ENCODE results near the gene CLIC6.
"Not testable (repeated sequence)": the region's sequence is repeated elsewhere in the genome, so short reads cannot be mapped to it uniquely, and the experiment has no call there.

CLIC6 gene

DNA sequence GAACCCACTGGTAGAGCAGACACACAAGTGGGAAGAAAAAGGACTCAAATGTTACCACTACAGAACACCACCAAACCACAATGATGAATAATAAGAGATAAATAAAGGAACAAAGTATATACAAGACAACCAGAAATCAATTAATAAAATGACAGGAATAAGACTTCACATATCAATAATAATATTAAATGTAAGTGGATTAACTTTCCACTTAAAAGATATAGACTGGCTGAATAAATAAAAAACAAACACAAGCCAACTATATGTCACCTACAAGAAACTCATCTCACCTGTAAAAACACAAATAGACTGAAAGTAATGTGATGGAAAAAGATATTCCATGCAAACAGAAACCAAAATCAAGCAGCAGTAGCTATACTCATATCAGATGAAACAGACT lies 6.9 kb upstream of the CLIC6 start:
- no peak for DNase-seq

DNA sequence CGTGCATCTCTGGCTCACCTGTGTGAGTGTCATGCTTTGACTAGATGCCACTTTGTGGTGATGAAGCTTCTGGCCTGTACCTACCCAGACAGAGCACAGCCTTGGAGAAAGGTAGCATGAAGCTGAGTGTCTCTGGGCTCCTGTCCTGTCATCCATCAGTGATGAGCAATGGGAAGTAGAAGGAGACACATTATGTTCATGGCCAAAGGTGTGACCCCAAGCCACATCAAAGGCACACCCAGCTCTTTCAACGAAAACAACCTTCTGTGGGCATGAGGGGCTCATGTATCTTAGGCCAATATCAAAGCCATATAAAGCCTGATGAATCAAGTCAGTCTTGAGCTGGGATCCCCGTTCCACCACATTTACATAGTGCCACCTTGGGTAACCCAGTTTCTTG lies 1.0 kb upstream of the CLIC6 start:
- DNase-seq, result peak in 1 of 2 experiments; percentile 19

DNA sequence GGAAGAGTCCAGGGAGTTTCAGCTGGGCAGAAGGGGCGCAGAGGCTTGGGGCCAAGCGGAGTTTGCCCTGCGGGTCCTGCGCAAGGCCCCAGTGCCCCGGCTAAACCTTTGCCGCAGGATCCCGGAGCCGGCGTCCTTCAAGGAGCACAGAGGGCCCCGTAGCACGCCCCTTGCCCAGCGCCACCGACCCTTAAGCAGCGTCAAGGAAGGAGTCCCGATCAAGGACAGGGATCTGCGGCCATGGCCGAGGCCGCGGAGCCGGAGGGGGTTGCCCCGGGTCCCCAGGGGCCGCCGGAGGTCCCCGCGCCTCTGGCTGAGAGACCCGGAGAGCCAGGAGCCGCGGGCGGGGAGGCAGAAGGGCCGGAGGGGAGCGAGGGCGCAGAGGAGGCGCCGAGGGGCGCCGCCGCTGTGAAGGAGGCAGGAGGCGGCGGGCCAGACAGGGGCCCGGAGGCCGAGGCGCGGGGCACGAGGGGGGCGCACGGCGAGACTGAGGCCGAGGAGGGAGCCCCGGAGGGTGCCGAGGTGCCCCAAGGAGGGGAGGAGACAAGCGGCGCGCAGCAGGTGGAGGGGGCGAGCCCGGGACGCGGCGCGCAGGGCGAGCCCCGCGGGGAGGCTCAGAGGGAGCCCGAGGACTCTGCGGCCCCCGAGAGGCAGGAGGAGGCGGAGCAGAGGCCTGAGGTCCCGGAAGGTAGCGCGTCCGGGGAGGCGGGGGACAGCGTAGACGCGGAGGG lies 520 bp downstream of the CLIC6 start:
- DNase-seq, result peak; percentile 33 to 49

GRCh38 chr21:34669880-34670219 lies 1.1 kb downstream of the CLIC6 start:
- DNase-seq, result not testable (repeated sequence)

DNA sequence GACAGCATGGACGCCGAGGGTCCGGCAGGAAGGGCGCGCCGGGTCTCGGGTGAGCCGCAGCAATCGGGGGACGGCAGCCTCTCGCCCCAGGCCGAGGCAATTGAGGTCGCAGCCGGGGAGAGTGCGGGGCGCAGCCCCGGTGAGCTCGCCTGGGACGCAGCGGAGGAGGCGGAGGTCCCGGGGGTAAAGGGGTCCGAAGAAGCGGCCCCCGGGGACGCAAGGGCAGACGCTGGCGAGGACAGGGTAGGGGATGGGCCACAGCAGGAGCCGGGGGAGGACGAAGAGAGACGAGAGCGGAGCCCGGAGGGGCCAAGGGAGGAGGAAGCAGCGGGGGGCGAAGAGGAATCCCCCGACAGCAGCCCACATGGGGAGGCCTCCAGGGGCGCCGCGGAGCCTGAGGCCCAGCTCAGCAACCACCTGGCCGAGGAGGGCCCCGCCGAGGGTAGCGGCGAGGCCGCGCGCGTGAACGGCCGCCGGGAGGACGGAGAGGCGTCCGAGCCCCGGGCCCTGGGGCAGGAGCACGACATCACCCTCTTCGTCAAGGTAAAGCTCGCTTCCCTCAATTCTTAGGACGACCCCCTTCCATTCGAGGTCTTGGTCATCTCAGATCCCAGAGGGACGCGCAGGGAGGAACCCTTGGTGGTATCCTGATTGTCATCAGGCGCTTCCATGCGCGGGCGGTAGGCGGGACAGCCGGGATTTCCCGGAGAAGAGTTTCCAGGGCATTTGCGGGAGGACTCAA lies 1.6 kb downstream of the CLIC6 start:
- DNase-seq, result peak; percentile 23 to 31

- no peak for DNase-seq
These were observed 2.2 kb downstream of the CLIC6 start for GRCh38 chr21:34670962-34671348.

GRCh38 chr21:34671462-34671861 lies 2.7 kb downstream of the CLIC6 start:
- no peak for DNase-seq

DNA sequence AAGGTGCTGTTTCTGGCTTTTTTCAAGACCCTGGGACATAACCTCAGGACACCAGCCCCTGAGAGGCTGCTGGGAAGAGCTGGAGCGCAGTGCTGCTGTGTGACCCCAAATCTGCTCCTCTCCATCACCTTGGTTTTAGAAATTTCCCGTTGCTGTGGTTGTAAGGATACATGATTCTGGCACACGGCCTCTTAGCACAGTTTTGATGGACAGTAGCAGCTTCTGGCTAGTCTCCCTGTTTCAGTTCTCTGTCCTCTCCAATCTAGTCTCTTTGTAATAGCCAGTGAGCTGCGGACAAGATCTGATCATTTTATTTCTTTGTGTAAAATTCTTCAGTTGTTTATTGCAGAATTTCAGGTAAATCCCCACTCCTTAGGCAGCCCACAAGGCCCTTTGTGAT lies 3.1 kb downstream of the CLIC6 start:
- no peak for DNase-seq

DNA sequence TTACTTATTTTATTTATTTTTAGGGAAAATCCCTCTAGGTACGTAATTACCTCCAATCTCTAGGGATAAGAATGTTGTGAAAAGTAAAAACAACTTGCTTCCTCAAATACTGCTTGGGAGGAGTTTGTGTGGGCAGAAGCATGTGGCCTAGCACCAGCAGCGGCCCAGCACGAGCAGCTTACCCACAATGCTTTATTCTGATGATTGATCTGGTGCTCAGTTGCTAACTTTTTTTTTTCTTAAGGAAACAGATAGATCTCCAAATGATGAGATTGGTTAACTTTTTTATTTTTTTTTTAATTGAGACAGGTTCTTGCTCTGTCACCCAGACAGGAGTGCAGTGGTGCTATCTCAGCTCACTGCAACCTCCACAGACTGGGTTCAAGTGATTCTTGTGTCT lies 4.2 kb downstream of the CLIC6 start:
- DNase-seq, result no peak

DNA sequence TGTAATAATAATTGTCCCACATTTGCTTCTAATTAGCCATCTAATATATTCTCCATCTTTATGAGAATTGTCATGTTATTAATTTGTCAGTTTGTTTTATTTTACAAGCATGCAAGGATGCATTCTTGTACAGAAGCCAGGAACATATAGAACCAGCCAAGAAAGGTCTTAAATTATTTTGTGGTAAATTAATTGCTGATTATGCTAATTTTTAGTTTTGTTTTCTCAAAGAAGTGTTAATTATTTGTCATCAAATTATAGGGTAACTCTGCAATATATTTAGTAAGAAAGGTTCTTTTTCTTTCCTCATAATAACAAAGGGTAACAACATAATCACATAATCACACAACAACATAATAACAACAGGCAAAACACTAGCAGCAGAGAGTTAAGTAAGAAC lies 5.7 kb downstream of the CLIC6 start:
- DNase-seq, result no peak

- no peak for DNase-seq
These were observed 7.1 kb downstream of the CLIC6 start for GRCh38 chr21:34675871-34676270.

- DNase-seq, result no peak
These were observed 10.3 kb downstream of the CLIC6 start for GRCh38 chr21:34679051-34679450.

DNA sequence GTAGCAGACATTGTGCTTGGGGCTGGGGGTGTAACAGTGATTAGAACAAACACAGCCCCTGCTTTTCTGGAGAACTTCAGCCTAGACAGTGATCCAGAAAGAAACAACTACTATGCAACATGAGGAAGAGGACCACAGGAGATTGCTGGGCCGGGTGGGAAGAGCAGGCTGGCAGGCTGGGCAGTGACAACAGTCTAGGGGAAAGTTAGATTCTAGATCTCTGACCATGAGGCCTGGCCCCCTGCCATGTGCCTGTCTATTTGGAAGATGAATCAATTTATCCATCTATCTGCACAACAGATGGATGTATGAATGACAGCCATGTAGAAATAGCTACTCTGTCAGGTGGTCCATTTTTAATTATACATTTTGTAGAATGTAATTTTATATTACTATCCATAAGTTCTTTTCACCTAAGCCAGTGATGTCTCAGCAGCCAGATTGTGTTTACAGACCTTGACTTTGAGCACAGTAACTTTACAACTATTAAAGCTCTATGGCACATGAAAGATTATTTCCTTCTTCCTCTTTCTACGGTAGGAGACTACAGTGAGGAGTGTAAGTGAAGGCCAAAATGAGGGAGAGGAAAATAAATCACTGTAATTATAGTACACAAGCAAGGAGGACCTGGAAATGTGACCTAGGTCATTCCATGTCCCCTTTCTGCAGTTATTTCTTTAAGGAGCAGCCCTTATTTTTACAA lies 15.5 kb downstream of the CLIC6 start:
- no peak for DNase-seq

GRCh38 chr21:34687065-34687464 lies 18.3 kb downstream of the CLIC6 start:
- DNase-seq, result no peak

DNA sequence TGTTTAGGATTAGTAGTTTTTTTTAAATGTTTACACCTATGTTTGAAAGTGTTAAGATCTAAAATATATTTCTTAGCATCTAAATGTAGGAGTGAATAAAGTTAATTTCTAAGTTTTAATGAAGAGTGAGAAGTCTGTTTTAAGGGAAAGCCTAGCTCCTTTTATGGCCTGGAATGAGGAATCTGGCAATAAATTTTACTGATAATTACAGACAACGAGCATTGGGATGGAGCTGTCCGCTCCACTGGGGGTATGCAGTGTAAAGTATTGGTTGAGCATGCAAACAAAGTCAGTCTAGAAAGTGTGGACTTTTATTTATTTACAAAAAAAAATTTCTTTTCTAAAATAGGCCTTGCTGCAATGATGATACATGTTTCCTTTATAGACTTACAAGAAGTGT lies 19.0 kb downstream of the CLIC6 start:
- DNase-seq, result no peak

DNA sequence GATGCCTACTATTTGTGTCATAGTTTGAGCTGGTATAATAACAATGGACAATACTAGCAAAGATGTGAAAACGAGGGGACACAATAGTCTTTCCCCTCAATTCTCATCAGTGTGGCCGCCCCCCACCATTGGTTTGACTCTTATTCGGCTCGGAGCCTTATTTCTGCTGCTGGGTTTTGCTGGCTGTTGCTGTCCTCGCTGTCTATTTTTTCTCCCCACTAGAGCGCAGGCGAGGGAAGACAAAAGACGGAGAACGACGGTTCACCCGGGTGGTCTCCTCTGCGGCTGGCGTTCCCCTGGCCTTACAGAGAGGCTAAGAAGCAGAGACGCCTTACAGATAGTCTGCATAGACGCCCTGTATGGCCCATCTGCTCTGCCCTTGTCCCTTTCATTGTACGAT lies 19.4 kb downstream of the CLIC6 start:
- no peak for DNase-seq

- no peak for DNase-seq
These were observed 19.9 kb downstream of the CLIC6 start for GRCh38 chr21:34688715-34689114.

- DNase-seq, result no peak
These were observed 21.4 kb downstream of the CLIC6 start for GRCh38 chr21:34690041-34690792.

- no peak for DNase-seq
These were observed 22.0 kb downstream of the CLIC6 start for GRCh38 chr21:34690793-34691175.

DNA sequence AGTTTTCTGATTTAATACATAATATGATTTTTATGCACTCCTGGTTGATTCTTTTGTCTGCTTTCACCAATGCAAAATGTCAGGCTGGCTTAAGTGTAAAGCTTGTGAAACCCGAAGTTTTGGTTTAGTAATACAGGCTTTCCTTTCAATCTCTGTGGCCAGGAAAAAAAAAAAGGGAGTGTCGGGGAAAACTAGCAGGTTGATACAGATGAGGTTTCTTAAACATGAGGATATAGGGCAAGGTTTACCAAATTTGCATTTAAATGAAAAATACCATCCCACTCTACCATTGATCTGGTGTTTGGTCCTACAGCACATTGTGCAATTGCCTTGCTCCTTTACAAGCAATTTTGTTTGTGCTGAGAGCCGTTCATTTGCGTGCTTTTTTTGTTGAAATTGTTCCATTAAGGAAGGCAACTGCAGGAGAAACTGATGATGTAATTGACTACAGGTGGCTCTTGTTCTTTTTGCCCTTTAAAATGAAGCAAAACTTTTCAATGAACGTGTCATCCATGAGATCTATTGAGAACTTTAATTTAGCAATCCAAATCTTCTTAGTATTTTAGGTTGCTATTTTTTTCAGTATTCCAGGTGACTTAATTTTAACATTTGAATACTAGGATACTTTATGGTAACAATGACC lies 22.7 kb downstream of the CLIC6 start:
- no peak for DNase-seq

- no peak for DNase-seq
These were observed 23.7 kb downstream of the CLIC6 start for GRCh38 chr21:34692458-34693020.

GRCh38 chr21:34693192-34693810 lies 24.5 kb downstream of the CLIC6 start:
- peak; percentile 34 to 48 for DNase-seq

Measured in activated T-cell treated with anti-CD3 and anti-CD28 coated beads, Interleukin-2, amount 50 U/mL, for 48 hours (primary cell).